Fibroblast of the conjunctiva (primary cell): ENCODE measurements around the gene FGD5.

Experiments used
- DNase-seq: peaks from one replicate; pipeline ENCODE4 v3.0.0-alpha.2; 2010; ENCODE audit warnings: low read depth

The FGD5 gene

DNA sequence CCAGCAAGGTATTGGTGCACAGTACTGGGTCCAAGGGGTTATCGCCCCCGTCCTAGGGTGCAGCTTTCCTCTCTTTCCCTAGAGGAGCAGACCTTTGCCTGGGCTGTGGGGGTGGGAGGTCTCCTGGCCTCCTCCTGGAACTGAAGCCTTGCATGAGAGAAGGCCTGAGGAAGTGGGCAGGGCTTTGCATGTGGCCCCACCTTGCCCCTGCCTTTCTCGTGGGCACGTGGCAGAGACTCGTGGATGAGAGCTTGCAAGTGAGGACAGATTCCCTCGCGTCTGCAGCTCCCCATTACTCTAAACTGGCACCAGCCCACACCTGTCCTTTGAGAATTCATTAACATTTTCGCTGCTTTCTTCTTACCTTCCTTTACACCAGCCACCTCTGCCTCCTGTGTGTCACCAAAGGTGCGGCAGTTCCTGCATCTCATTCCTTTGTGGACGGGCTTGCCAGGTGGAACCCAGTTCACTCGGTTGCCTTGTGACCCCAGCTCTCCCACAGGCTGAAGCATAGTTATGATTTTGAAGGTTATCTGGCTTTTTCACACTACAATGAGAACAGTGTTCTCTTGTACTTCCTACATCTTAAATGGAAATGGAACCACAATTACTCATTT is 87.7 kb downstream of the FGD5 start:
- DNase-seq: no peak

DNA sequence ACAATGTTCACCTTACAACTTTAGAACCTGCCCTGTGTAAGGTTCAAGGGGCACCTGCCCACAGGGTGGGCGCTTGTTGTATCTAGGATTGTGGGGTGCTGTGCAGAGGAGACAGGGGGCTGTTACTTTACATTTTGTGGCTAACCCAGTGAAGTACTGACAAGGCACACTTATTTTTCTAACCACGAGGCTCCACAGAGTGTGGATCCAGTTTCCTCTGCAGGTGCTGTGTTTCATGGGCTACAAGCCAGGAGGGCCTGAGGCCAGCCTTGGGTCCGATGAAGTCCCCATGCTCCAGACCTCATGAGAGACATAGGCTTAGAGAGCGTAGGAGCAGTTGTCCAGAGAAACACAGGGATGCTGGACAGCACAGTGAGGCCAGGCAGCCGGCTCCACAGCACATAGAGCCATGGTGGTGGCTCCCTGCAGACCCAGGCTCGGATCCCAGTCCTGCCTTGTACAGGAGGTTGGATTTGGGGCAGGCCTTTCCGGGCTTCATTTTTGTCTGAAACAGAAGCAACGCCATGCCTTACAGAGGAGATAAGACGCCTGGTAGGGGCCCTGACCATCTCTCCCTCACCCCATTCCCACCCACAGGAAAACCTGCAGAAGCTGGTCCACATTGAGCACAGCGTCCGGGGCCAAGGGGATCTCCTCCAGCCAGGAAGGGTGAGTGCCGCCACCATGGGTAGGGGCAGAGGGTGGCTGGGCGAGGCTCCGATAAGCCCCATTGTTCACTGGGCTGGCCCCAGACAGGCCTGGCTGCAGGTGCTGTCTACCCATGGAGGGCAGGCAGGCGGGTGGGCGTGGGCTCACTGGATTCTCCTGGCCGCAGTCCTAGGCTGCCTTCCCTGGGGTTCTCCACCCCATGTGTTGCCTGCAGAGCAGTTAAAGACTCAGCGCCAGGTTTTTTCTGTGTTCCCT is 88.5 kb downstream of the FGD5 start:
- DNase-seq: no peak

DNA sequence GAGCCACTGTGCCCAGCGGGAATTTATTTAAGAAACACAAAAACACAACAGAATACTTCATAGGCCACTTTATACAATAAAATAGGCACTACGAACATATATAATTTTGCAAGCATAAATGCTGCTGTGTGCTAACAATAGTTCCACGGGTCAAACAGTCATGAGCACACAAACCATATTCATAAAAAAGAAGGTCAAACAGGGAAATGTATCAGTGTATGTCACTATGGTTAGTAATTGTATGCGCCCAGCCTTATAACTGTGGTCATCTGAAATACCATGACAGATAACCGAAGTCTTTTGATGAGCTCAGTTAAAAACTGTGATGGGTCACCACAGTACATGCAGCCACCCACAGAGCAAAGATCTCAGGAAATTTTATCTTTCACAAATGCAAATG is 90.5 kb downstream of the FGD5 start:
- no peak for DNase-seq

DNA sequence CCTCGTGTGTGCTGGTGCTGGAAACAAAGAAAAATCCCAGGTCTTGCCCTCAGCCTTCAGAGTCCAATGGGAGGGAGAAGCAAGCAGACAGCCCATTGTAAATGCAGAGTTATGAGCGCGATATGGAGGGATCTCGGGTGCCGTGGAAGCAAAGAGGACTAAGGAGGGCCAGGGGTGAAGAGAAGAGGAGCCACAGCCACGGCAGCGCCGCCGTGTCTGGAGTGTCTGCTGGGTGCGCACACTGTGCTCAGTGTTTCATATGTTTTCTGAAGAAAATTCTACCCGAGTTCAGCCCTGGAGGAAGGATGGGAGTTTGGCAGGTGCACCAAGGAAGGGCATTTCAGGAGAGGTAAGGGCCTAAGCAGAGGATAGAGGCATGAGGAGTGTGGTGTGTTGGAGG is 92.9 kb downstream of the FGD5 start:
- no peak for DNase-seq

DNA sequence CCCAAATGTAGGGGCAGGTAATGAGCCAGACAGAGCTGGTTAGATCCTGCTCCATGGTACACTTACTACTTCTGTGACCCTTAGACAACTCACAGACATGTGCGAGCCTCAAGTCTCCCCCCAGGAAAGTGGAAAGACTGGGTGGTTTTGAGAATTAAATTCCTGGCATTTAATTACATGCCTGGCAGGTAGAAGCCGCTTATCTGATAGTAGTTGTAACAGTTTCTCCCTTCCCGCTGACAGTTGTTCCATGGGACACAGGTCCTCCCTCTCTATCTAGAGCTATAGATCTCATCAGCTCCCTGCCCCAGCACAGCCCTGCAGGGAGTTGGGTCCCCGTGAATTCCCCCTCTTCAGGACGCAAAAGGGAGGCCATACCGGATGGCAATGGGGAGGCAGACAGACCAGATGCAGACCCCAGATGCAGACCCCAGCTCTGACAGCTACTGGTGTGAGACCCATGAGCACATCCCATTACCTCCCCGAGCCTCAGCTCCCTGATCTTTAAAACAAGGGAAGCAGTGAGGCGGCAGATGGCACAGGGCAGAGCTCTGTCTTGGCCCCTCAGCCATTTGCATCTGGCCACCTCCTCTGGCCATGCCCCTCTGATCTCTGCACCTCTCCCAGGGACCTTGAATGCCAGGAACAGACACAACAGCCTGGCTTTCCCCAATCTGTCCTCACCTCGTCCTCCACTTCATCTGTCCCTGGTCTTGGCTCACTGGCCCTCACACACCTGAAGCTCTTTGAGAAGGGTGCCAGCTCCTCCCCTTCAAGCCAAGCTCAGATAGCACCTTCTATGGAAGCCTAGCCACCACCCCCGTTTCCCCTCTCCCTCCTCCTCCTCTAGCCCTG is 94.5 kb downstream of the FGD5 start:
- DNase-seq: no peak

DNA sequence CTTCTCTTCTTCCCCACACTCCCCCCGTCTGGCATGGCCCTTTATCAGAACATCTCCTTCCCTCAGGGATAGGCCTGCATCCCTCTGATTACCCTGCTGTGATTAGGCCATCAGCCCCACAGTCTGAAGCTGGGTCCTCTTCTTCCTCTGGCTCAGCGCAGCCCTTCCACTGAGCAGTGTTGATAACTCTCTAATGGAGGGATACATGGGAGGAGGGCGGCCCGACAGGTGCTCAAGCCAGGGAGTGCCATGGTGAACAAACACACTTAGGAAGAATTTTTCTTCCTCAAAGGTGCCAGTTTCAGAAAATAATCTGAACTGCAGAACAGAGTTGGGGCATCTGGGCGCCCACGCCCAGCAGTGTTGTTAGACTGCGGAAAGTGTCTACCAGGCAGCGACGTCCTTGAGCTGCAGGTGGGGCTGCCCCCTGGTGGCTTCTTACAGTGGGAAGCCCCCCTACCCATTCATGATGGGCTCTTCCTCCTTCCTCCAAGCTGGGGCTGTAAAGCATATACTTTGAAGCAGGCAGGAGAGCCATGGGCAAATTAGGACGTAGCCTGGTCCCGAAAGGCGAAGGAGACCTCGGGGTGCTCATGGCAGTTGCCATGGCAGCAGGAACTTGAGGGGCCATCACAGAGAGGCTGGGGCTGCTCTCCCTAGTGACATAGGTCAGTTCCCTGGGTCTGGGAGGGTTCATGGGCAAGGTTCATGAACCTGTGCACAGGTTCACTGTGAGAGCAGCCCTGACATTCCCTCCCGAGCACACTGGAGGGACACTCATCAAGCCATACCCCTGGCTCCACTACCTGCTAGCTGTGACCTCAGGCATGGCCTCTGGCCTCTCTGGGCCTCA is 95.4 kb downstream of the FGD5 start:
- no peak for DNase-seq

DNA sequence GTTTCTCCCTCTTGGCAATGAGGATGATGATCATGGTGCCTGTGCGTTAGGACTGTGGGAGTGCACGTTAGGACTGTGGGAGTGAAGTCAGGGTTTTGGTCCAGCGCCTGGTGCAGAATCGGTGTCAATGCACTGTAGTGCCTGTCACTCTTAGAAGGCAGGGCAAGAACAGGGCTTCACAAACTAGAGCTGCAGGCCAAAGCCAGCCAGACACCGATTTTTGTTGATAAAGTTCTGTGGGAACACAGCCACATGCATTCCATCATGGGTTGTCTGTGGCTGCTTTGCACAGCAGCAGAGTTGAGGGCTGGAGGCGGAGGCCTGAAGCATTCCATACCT is 96.0 kb downstream of the FGD5 start:
- DNase-seq: no peak

DNA sequence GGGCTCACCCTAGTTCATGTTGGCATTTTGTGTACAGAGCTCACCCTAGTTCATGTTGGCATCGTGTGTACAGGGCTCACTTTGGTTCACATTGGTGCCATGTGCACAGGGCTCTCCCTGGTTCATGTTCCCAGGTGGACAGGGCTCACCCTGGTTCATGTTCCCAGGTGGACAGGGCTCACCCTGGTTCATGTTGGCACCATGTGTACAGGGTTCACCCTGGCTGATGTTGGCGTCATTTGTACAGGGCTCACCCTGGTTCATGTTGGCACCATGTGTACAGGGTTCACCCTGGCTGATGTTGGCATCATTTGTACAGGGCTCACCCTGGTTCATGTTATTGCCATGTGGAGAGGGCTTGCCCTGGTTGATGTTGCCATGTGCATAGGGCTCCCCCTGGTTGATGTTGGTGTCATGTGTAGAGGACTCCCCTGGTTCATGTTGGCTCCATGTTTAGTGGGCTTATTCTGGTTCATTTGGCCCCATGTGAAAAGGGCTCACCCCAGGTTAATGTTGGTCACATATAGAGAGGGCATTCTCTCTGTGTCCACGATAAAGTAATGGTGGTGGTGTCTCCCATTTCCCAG is 97.0 kb downstream of the FGD5 start:
- no peak for DNase-seq

DNA sequence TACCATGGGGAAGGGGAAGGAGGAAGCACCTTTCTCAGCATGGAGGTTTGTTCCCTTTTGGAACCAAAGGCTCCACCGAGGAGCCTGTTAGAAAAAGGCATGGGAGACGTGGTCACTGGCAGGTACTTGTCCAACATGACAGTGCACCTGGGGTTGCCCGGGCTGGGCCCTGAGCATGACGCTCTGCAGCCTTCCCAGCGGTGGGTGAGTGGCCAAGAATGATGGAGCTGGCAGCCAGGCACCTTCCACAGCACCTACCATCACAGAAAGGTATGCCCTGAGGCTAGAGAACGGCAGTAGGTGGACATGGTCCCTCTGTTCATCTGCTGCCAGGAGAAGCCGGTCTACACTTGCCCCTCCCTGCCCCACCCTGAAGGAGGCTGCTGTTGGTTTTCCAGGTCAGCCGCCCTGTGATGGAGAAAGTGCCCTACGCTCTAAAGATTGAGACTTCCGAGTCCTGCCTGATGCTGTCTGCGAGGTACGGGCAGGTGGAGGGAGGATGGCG is 99.6 kb downstream of the FGD5 start:
- no peak for DNase-seq

DNA sequence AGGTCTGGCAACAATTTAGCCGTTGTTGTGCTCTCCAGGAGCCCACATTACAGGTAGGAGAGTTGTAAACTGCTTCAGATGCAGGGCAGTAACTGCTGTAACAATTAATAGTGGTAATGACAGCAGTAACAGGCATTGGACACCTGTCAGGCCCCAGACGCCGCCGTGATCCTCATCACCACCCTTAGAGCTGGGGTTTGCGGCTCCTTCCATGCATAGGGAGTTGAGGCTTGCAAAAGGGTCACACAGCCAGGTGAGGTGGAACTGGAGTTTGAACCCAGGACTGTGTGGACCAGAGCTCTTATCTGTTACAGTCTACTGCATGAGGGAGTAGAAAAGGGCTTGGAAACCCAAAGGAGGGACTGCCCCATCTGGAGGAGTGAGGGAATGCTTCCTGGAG is 101.8 kb downstream of the FGD5 start:
- no peak for DNase-seq

DNA sequence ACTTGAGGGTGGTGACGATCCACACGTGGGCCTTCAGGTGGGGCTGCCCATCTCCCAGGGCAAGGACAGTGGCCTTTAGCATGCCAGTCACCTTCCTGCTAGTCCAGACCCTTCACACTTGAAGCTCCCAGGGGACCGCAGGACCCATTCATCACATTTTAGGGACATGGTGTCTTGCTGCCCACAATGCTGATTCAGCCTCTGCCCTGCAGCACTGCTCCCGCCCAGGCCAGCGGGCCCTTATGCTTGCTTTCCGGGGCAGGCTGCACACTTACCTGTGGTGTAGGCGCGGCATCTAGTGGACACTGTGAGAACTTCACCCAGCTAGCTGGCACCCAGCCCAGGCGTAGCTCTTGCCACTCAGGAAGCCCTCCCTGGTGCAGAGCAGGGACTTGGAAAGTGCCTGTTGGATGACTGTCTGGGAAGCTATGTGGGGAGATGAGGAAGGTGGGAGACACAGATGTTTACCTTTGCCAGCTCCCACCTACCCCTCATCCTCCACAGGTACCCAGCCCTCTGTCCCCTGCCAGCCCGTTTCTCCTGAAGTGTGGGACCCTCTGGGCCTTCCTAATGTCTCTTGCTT is 102.4 kb downstream of the FGD5 start:
- DNase-seq: peak; percentile 77

DNA sequence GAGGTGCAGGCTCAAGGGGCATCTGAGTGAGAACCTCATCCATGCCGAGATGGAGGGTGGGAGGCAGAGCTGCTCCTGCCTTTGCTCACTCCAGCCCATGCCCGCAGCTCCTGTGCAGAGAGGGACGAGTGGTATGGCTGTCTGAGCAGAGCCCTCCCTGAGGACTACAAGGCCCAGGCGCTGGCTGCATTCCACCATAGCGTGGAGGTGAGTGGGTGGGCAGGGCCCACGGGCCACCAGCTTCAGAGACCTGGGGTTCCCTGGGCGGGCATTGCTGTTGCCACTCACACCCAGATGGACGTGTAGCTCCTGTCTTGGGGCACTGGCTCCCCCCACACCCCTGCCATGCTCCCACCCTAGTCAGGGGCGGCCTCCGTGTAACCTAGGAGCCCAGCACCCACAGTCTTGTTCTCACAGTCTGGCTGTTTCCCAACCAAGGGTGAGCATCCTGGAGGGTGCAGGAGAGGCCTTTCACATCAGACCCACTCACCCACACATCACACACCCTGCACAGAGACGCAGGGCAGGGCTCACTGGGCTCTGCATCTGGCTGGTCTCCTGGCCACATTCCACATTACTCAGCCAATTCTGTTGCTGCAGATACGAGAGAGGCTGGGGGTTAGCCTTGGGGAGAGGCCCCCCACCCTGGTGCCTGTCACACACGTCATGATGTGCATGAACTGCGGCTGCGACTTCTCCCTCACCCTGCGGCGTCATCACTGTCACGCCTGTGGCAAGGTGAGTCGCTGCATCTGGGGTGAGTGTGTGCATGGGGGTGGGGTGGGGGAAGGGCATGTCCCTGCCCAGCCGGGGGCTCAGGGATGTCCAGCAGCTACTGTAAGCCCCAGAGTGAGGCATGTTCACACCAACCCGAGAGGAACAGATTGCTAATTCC is 103.3 kb downstream of the FGD5 start:
- DNase-seq: no peak

DNA sequence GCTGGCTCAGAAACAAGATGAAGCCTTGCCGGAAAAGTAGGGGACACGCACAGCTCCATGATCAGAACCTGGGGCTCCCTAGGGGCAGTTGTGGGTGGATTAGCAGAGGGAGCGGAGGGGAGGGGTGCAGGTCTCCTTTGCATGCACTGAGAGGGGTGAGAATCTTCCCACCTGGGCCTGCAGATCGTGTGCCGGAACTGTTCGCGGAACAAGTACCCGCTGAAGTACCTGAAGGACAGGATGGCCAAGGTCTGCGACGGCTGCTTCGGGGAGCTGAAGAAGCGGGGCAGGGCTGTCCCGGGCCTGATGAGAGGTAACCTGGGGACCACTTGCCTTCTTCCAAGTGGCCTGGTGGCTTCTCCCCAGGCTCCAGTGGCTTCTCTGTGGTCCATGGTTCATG is 104.1 kb downstream of the FGD5 start:
- no peak for DNase-seq

DNA sequence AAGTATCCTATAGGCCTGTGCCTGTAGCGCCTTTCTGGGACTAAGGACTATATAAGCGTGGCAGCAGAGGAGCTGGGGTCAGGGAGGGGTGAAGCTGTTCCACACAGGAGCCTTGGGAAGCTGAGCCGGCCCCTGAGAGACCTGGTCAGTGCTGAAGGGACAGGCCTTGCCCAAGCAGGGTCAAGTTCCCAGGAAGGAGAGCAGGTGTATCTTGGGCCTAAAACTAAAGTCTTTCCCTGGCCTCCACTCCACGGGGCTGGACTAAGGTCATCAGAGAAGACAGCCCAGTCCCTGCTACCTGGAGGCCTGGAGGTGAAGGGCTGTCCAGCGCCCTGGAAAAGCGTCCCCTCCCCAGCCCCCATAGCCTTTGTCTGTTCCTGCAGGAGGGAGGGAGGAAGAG is 104.7 kb downstream of the FGD5 start:
- no peak for DNase-seq

DNA sequence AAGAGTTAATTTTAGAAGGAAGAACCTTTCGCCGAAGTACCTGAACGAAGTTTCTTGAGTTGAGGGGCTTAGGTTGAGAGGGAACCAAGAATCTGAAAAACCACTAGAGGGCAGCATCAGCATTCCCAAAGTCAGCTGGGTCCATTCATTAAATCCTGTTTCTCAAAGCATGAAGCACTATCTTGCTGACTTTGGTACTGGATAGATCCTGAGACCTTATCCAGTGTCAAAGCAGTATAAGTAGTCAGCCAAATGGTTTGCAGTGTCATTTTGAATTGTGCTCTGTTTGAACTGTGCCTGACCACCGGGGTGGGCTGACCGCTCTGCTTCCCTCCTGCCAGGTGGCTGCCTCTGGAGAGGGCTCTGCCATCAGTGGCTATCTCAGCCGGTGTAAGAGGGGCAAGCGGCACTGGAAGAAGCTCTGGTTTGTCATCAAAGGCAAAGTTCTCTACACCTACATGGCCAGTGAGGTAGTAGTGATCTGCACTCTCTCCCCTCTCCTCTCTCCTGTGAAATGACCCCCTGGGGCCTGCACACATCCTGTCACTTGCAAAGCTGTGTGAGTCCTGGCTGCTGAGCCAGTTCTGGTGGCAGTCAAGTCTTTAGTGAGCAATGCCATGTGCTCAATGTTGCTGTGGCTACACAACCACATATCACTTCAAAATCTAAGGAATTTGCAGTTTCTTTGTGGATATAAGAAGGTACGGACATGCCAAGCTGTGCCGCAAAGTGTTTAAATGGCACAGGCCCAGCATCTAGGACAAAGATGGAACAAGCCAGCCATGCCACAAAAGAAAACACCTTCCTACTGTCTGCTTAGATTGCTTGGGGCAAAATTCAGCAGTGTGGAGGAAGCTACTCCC is 107.2 kb downstream of the FGD5 start:
- peak; percentile 57 for DNase-seq

DNA sequence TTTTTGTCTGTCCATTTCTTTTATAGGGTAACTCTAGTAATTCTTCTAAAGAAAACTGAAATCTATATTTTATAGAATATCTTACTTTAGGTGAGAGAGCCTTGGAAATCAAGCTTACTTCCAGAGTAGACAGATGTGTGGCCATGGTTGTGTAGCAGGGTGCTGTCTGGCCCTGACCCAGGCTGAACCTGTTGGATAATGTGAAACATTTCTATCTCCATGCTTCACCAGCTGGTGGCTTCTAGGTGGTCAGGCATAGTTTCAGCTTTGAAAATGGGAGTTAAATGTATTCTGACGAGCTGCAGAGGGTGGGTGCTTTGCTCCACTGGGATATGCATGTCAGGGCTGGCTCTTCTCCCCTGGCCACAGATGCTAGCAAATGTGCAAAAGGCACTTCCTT is 107.8 kb downstream of the FGD5 start:
- DNase-seq: no peak

DNA sequence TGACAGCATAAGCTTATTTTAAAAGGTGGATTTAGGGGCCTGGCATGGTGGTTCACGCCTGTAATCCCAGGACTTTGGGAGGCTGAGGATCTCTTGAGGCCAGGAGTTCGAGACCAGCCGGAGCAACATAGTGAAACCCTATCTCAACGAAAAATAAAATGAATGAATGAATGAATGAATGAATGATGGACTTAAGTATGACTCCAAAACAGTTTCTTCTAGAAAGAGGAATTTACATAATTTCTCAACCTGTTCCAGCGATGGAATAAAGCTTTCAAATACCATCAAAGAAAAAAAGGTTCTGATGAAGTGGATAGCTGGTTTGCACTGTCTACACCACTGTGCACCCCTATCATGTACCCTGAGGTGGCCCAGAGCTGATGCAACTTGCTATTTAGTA is 108.5 kb downstream of the FGD5 start:
- DNase-seq: no peak

DNA sequence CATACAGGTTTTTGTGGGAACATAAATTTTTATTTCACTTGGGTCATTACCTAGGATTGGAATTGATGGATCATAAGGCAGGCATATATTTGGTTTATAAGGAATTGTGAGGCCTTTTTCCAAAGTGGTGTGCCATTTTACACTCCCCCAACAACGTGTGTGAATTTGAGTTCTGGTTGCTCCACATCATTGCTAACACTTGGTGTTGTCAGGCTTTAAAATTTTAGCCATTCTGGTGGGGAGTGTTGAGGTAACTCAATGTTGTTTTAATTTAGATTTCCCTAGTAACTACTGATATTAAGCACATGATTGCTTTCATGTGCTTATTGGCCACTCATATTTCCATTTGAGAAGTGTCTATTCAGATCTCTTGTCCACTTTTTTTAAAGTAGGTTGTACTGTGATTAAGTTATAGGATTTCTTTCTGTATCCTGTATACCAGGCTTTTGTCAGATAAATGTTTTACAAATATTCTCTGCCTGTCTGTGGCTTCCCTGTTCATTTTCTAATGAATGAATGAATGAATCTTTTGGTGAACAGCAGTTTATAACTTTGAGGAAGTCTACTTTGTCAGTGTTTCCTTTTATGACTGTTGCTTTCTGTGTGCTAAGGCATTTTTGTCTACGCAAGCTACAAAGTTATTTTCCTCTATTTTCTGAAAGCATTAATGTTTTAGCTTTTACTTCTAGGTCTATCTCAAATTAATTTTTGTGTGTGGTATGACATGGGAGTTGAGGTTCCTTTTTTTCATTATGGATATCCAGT is 110.7 kb downstream of the FGD5 start:
- DNase-seq: no peak
